GM19372 (cell line): ENCODE measurements around the gene DAGLB.

Source experiments
- ATAC-seq: cut with Tn5 transposase; IDR thresholded peaks from one replicate; pipeline ENCODE4 v1.9.1; 2021; ENCODE audit warnings: mild to moderate bottlenecking, low read depth, moderate library complexity; ENCODE audit not compliant: unreplicated experiment

Gene DAGLB

GRCh38 chr7:6433784-6434615, 13.8 kb downstream of the DAGLB start:
- no peak for ATAC-seq

GRCh38 chr7:6432781-6433180, 15.0 kb downstream of the DAGLB start:
- no peak for ATAC-seq

DNA sequence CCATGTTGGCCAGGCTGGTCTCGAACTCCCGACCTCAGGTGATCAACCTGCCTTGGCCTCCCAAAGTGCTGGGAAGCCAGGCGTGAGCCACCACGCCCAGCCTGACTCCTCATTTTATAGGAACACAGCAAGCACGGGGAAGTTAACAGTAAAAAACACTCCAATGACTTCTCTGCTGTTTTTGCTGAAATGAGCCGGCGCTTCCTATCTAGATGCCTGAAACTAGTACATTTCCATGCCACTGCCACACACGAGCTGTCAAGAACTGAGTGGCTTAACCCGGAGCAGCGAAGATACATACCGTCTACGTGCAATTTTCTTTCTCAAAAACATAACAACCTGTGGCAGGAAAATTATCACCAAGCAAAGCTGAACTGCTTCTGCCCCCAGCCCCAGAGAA, 16.8 kb downstream of the DAGLB start:
- no peak for ATAC-seq

- ATAC-seq = no peak
These were observed 17.3 kb downstream of the DAGLB start for GRCh38 chr7:6430271-6430940.

- ATAC-seq = no peak
These were observed 21.8 kb downstream of the DAGLB start for GRCh38 chr7:6425948-6426347.

DNA sequence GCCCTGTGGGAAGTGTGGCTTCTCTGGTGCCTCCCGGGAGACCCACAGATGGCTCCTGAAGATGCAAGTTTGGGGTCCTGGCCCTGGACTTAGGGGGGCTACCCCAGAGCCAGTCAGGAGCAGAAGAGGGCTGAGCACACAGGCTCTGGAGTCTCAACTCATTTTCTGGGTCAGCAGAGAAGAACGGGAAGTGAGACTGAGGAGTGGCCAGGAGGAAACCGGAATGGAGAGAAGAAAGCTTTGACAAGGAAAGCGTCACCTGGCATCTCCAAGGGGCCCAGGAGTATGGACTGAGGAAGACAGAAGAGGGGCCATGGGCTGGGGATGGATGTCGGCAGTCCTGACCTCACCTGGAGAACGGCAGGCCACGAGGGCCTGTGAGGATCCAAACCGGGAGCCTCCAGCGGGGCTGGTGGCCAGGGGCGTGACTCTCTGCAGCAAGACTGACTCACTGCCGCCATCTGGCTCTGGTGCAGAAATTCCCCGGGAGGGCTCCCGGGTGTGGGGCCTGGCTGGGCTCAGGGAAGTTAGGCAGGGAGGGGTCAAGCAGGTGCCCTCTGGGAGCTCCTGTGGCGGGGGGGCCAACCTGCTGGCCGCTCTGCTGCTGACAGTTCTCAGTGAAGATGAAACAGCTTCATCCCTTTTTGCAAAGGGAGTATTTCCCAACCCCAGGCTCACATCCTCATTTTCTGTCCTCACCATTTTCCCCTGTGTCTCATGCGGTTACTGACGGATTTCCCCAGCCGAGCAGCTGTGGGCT, 23.6 kb downstream of the DAGLB start:
- ATAC-seq = no peak

GRCh38 chr7:6422926-6423632, 24.7 kb downstream of the DAGLB start:
- no peak for ATAC-seq

DNA sequence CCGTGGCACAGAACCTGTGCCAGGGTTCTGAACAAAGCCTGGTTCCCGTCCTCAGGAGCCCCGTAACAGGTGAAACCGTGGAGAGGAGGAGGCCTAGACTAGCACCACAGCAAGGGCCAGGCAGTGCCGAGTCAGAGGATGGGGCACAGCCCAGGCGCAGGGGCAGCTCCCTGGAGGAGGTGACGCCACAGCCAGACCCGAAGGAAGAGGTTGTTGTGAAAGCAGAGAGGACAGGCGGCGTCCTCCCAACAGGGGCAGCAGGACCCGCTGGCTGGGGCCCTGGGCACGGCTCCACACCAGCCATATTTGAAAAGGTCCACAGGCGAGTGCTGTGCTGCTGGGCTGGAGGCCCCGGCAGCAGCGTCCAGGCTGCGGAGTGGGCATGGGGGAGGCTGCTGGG, 25.7 kb downstream of the DAGLB start:
- no peak for ATAC-seq

GRCh38 chr7:6420680-6421079, 27.1 kb downstream of the DAGLB start:
- no peak for ATAC-seq

DNA sequence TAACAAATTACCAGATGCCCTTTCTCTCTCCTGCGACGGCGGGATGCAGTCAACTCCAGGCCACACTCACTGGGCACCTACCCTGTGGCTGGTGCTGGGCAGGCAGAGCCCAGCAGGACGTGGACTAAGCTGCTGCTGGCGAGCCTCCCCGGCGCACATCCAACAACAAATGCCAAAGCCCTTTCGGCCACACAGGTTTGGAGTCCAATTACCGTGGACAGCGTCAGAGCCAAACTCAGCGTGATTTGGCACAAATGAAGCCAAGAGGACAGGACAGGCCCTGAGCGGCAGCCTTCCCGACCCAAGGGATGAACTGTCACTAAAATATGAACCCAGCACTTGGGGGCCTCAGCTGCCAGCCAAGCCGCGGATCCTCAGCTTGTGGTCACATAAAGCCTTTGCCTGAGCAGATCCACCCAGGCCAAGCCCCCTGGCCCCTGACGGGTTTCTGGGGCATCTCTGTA, 28.4 kb downstream of the DAGLB start:
- no peak for ATAC-seq

DNA sequence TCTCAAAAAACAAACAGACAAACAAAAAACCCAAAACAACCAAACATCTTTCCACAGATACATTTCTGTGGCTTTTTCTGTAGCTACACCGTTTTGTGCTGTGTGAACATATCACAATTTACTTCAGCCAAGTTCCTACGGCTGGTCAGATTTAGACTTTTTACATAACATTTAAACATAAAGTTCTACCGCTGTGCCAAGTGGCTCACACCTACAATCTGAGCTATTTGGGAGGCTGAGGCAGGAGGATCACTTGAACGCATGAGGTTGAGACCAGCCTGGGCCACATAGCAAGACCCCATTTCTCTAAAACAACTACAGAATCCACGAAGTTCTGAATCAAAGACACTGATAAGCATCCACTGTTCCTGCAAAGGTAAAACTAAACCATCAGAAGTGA, 30.3 kb downstream of the DAGLB start:
- ATAC-seq = no peak

- ATAC-seq = no peak
These were observed 31.1 kb downstream of the DAGLB start for GRCh38 chr7:6416516-6417145.

GRCh38 chr7:6413637-6414036, 34.1 kb downstream of the DAGLB start:
- ATAC-seq = no peak

DNA sequence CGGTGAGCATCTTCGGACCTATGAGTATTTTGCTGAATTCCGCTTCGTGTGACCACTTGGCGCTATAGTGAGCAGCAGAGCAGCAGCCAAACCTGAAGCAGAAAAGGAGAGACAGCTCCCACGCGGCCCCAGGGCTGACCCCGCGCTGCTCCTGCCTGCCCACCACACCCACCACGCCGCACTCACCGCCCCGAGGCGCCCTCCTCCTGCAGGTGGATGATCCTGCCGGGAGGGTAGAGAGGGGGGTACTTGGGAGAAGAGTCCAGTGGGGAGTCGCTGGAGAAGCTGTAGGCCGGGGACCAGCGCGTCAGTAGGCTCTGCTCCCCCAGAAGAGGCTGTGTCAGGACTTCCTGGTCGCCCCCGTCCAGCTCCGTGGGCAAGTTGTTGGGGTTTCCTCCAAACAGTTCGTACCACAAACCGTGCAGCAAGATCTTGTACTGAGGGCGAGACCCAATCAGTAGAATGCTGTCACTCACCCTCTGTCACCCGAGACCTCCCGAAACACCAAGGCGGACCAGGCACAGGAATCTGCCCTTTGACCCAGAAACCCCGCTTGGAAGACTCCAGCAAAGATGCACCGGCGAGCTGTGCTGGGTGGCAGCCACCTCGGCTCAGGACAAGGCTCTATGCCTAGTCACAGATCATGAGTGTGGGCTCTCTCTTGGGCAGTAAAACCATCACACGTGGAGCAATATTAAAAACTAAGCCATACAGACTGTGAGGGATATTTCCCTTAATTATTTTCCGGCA, 37.6 kb downstream of the DAGLB start:
- no peak for ATAC-seq

DNA sequence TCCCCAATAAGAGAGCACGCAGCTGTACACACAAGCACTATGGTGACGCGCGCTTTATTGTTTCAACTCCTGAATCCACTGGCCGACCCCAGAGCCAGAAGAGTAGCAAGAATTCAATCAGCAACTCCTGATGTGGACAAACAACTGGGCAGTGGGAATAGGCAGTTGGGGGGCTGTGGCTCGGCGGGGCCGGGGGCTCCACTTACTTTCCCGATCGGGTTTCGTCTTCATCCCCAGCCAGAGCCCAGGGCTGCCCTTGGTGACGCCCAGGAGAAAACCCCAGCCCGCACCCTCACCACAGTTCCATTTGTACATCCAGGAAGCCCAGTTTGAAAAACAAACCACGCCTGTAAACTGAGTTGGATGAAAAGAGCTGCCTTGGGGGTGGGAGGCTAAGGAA, 38.7 kb downstream of the DAGLB start:
- ATAC-seq = no peak

- ATAC-seq = no peak
These were observed 40.3 kb downstream of the DAGLB start for GRCh38 chr7:6407434-6407833.

GRCh38 chr7:6406121-6406520, 41.6 kb downstream of the DAGLB start:
- no peak for ATAC-seq

GRCh38 chr7:6403907-6404306, 43.8 kb downstream of the DAGLB start:
- no peak for ATAC-seq

- ATAC-seq = no peak
These were observed 45.0 kb downstream of the DAGLB start for GRCh38 chr7:6402741-6403140.
